ACC112 (cell line): ENCODE results near the gene ZNF282.

Experiments
- H2AFZ ChIP-seq: fragments of 200-600 bp; sonication (generic); one replicate; pipeline ENCODE4 v1.6.0; 2017; ENCODE audit warnings: antibody characterized with exemption, low read length; ENCODE audit not compliant: unreplicated experiment
- H3K27ac ChIP-seq: fragments of 200-600 bp; sonication (generic); 2 replicates; pipeline ENCODE4 v1.5.1; 2014; ENCODE audit warnings: low read depth, mild to moderate bottlenecking, antibody characterized with exemption, low read length, moderate library complexity
- H3K27me3 ChIP-seq: fragments of 200-600 bp; sonication (generic); 2 replicates; pipeline ENCODE4 v1.6.1; 2014; ENCODE audit warnings: mild to moderate bottlenecking, antibody characterized with exemption, low read length, moderate library complexity, mixed read lengths; ENCODE audit not compliant: insufficient read depth
- H3K36me3 ChIP-seq: fragments of 200-600 bp; sonication (generic); 2 replicates; pipeline ENCODE4 v1.6.1; 2016; ENCODE audit warnings: mild to moderate bottlenecking, antibody characterized with exemption, low read length, moderate library complexity, mixed read lengths; ENCODE audit not compliant: insufficient read depth
- H3K4me1 ChIP-seq: fragments of 200-600 bp; sonication (generic); one replicate; pipeline ENCODE4 v1.6.1; 2016; ENCODE audit warnings: low read length, mixed read lengths; ENCODE audit not compliant: insufficient read depth, unreplicated experiment, control insufficient read depth
- H3K4me3 ChIP-seq: fragments of 200-600 bp; sonication (generic); 2 replicates; pipeline ENCODE4 v1.5.1; 2014; ENCODE audit warnings: mild to moderate bottlenecking, low read depth, low read length
- H3K79me2 ChIP-seq: fragments of 200-600 bp; sonication (generic); one replicate; pipeline ENCODE4 v1.6.0; 2016; ENCODE audit warnings: low read length; ENCODE audit not compliant: control insufficient read depth, unreplicated experiment, insufficient read depth

The ZNF282 gene

GRCh38 chr7:149191851-149192250 lies 3.5 kb upstream of the ZNF282 start:
- Histone ChIP-seq H2AFZ (no peak overlapping the region), H3K27ac (no peak overlapping the region), H3K4me3 (no peak overlapping the region), H3K27me3 (no peaks in the 10 kb centered on the region), H3K4me1 (peaks cover 11% of the 10 kb centered on the region), H3K36me3 (no peaks in the 10 kb centered on the region), H3K79me2 (peaks cover 20% of the 10 kb centered on the region)

DNA sequence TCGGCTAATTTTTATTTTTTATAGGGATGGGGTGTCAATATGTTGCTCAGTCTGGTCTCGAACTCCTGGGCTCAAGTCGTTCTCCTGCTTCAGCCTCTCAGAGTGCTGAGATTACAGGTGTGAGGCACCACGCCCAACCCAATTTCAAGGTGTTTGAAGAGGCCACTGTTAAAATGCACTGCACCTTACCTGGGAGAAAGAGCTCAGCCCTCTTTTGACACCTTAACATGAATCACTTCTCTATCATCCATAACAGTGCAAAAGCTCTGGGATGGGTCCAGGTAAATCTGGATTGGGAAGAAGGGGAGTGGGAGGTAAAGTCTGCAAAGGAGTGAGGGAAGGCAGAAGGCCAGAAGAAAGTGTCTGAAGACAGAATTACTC lies 557 bp upstream of the ZNF282 start:
- H3K79me2 ChIP-seq = peaks cover 43% of the 10 kb centered on the region
- H3K4me1 ChIP-seq = peaks cover 17% of the 10 kb centered on the region
- no peaks in the 10 kb centered on the region for H3K27me3 ChIP-seq
- H3K27ac ChIP-seq = no peak overlapping the region
- H3K36me3 ChIP-seq = peaks cover 12% of the 10 kb centered on the region
- peak overlapping the region; percentile 67 for H2AFZ ChIP-seq
- peak overlapping the region; percentile 94 for H3K4me3 ChIP-seq

DNA sequence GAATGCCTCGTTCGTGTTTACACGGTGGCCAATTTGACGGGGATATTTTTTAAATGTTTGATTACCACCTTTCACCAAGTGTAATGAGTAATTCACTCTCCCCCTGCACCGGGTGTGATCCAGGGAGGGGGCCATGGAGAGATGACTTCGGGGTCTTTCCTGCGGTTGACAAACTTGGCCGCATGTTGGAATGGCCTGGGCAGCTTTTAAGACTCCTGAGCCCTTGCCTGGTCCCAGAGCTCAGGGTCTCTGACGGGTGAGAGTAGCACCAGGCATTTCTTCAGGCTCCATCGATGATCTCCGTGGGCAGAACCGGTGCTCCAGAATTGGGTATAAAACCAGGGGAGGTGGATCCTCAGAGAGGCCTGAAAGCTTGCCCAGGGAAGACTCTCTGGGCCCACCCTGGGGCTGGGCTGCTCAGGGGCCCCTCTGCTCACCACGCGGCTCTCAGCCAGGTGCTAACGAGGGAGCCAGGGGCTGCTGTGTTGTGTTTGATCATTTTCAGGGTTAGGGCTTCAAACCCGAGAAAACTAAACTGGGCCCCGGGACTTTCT lies 882 bp downstream of the ZNF282 start:
- Histone ChIP-seq H3K36me3 (peaks cover 21% of the 10 kb centered on the region), H3K4me1 (peaks cover 22% of the 10 kb centered on the region), H2AFZ (peak overlapping the region; percentile 44), H3K27me3 (no peaks in the 10 kb centered on the region), H3K4me3 (peak overlapping the region; percentile 94), H3K79me2 (peaks cover 53% of the 10 kb centered on the region), H3K27ac (peak overlapping the region; percentile 33)

- H3K4me3 ChIP-seq = peak overlapping the region; percentile 94
- H3K27me3 ChIP-seq = no peaks in the 10 kb centered on the region
- H3K4me1 ChIP-seq = peaks cover 22% of the 10 kb centered on the region
- peaks cover 21% of the 10 kb centered on the region for H3K36me3 ChIP-seq
- H2AFZ ChIP-seq = no peak overlapping the region
- H3K79me2 ChIP-seq = peaks cover 56% of the 10 kb centered on the region
- peak overlapping the region; percentile 33 for H3K27ac ChIP-seq
These were observed 1.4 kb downstream of the ZNF282 start for GRCh38 chr7:149196705-149197171.

DNA sequence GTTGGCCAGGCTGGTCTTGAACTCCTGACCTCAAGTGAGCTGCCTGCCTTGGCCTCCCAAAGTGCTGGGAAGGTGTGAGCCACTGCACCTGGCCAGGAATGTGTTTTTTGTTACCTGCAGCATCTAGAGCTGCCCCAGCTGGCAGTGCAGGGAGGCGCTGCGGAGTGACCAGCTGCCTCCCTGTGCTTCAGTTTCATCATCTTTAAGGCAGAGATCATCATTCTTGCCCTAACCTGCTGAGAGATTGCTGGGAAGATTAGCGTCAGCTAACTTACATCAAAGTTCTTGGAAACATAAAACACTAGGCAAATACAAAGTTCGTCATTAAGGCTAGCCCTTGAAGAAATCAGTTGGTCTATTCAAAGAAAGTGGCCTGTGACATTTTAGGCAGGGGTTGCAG lies 2.3 kb downstream of the ZNF282 start:
- Histone ChIP-seq H3K4me1 (peaks cover 22% of the 10 kb centered on the region), H3K27me3 (no peaks in the 10 kb centered on the region), H3K36me3 (peaks cover 22% of the 10 kb centered on the region), H2AFZ (no peak overlapping the region), H3K4me3 (no peak overlapping the region; the same call in 1 of the 2 replicates), H3K79me2 (peaks cover 57% of the 10 kb centered on the region), H3K27ac (no peak overlapping the region)

- Histone ChIP-seq H3K27me3 (no peaks in the 10 kb centered on the region), H3K79me2 (peaks cover 57% of the 10 kb centered on the region), H3K4me1 (peaks cover 22% of the 10 kb centered on the region), H3K36me3 (peaks cover 28% of the 10 kb centered on the region), H3K27ac (no peak overlapping the region), H3K4me3 (no peak overlapping the region), H2AFZ (no peak overlapping the region)
These were observed 2.9 kb downstream of the ZNF282 start for GRCh38 chr7:149198161-149198816.

- H3K36me3 ChIP-seq = peaks cover 39% of the 10 kb centered on the region
- no peaks in the 10 kb centered on the region for H3K27me3 ChIP-seq
- no peak overlapping the region for H3K4me3 ChIP-seq
- peaks cover 68% of the 10 kb centered on the region for H3K79me2 ChIP-seq
- peaks cover 22% of the 10 kb centered on the region for H3K4me1 ChIP-seq
- no peak overlapping the region for H2AFZ ChIP-seq
- H3K27ac ChIP-seq = peak overlapping the region; percentile 43
These were observed 4.1 kb downstream of the ZNF282 start for GRCh38 chr7:149199234-149199995.

DNA sequence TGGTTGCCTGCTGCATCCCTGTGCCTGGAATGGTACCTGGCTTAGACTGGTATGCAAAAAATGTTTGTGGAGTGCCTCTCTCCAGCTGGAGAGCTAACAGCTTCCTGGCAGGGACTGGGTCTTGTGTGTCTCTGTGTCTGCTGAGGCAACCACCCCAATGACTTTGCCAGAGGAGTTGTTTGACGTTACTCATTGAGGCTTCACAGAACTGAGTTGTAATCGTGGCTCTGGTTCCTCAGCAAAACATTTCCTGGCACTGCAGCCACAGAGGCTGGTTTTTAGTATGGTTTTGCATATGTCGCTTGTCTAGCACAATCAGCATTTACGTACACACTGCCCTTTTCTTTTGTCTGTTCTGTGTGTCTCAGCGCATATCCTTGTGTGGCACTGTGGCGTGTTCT lies 7.5 kb downstream of the ZNF282 start:
- Histone ChIP-seq H3K36me3 (peaks cover 56% of the 10 kb centered on the region), H3K4me1 (peaks cover 15% of the 10 kb centered on the region), H3K27me3 (no peaks in the 10 kb centered on the region), H3K4me3 (no peak overlapping the region), H3K79me2 (peaks cover 38% of the 10 kb centered on the region), H3K27ac (no peak overlapping the region), H2AFZ (no peak overlapping the region)

GRCh38 chr7:149205690-149206381 lies 10.5 kb downstream of the ZNF282 start:
- Histone ChIP-seq H2AFZ (no peak overlapping the region), H3K4me3 (no peak overlapping the region), H3K4me1 (peaks cover 4% of the 10 kb centered on the region), H3K36me3 (peaks cover 50% of the 10 kb centered on the region), H3K27me3 (no peaks in the 10 kb centered on the region), H3K27ac (no peak overlapping the region), H3K79me2 (peaks cover 19% of the 10 kb centered on the region)

DNA sequence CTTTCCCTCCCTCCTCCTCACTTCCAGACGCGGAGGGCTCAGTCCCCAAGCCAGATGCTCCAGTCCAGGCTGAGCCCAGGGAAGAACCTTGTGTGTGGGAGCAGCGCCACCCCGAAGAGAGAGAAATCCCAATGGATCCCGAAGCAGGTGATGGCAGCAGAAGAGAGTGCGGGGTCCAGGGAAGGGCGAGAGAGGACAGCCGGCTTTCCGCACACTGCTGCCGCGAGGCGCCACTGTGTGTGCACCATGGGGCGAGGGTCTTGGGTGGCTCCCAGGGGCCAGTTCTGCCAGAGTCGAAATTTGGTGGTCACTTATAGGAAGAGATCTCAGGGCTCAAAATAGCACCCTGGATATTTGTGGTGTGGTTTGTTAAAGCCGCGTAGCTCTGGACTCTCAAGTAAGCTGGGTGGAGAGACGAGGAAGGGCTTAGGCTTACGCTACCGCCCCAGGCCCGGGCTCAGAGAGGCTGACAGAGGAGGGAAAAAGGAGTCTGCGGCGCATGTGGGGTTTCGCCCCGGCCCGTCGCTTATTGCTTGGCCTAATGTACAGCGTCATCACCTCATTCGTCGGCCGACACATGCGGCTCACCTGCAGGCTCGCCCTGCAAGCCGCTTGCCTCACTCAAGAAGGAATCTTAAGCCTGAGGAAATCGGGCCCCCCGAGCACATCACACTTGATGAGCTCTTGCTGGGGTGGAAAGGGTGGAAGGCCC lies 12.1 kb downstream of the ZNF282 start:
- Histone ChIP-seq H3K4me3 (no peak overlapping the region), H3K79me2 (peaks cover 11% of the 10 kb centered on the region), H3K27me3 (no peaks in the 10 kb centered on the region), H3K36me3 (peaks cover 53% of the 10 kb centered on the region), H2AFZ (no peak overlapping the region), H3K27ac (no peak overlapping the region), H3K4me1 (peaks cover 4% of the 10 kb centered on the region)
